IPS-18c (cell line): Measurements from ENCODE around the gene C19orf25.

Source experiments
- H3K4me3 ChIP-seq: 2 replicates; pipeline ENCODE4 v1.7.0; 2013; ENCODE audit warnings: low read depth, mild to moderate bottlenecking, low read length, moderate library complexity; ENCODE audit not compliant: insufficient read depth
- H3K9me3 ChIP-seq: one replicate; pipeline ENCODE4 v1.6.1; 2013; ENCODE audit warnings: mild to moderate bottlenecking, low read length, moderate library complexity; ENCODE audit not compliant: control insufficient read depth, insufficient read depth

The C19orf25 gene

GRCh38 chr19:1435378-1435989 lies 43.5 kb downstream of the C19orf25 start:
- Histone ChIP-seq H3K4me3 (no peak overlapping the region), H3K9me3 (no peaks in the 10 kb centered on the region)

- H3K9me3 ChIP-seq: no peaks in the 10 kb centered on the region
- no peak overlapping the region for H3K4me3 ChIP-seq
Observed at GRCh38 chr19:1434577-1435060, 44.4 kb downstream of the C19orf25 start.

- Histone ChIP-seq H3K9me3 (no peaks in the 10 kb centered on the region), H3K4me3 (no peak overlapping the region)
Observed at GRCh38 chr19:1434040-1434366, 45.0 kb downstream of the C19orf25 start.

- Histone ChIP-seq H3K9me3 (no peaks in the 10 kb centered on the region), H3K4me3 (no peak overlapping the region)
Observed at GRCh38 chr19:1433119-1434039, 45.6 kb downstream of the C19orf25 start.

- Histone ChIP-seq H3K9me3 (no peaks in the 10 kb centered on the region), H3K4me3 (no peak overlapping the region)
Observed at GRCh38 chr19:1432507-1432887, 46.5 kb downstream of the C19orf25 start.

- Histone ChIP-seq H3K9me3 (no peaks in the 10 kb centered on the region), H3K4me3 (no peak overlapping the region)
Observed at GRCh38 chr19:1431759-1432506, 47.1 kb downstream of the C19orf25 start.

GRCh38 chr19:1430246-1430645 lies 48.8 kb downstream of the C19orf25 start:
- no peak overlapping the region for H3K4me3 ChIP-seq

GRCh38 chr19:1429750-1430149 lies 49.3 kb downstream of the C19orf25 start:
- no peaks in the 10 kb centered on the region for H3K9me3 ChIP-seq
- no peak overlapping the region for H3K4me3 ChIP-seq

More at GRCh38 chr19:1430246-1430645, 48.8 kb downstream of the C19orf25 start:
- no peaks in the 10 kb centered on the region for H3K9me3 ChIP-seq

GRCh38 chr19:1428738-1429391 lies 50.1 kb downstream of the C19orf25 start:
- no peak overlapping the region for H3K4me3 ChIP-seq

GRCh38 chr19:1427221-1427920 lies 51.6 kb downstream of the C19orf25 start:
- Histone ChIP-seq H3K4me3 (no peak overlapping the region), H3K9me3 (no peaks in the 10 kb centered on the region)

More at GRCh38 chr19:1428738-1429391, 50.1 kb downstream of the C19orf25 start:
- H3K9me3 ChIP-seq: no peaks in the 10 kb centered on the region

GRCh38 chr19:1426736-1427135 lies 52.3 kb downstream of the C19orf25 start:
- H3K4me3 ChIP-seq: no peak overlapping the region

GRCh38 chr19:1425902-1426301 lies 53.1 kb downstream of the C19orf25 start:
- Histone ChIP-seq H3K9me3 (no peaks in the 10 kb centered on the region), H3K4me3 (no peak overlapping the region)

More at GRCh38 chr19:1426736-1427135, 52.3 kb downstream of the C19orf25 start:
- no peaks in the 10 kb centered on the region for H3K9me3 ChIP-seq

GRCh38 chr19:1425102-1425837 lies 53.7 kb downstream of the C19orf25 start:
- H3K9me3 ChIP-seq: no peaks in the 10 kb centered on the region
- no peak overlapping the region for H3K4me3 ChIP-seq

GRCh38 chr19:1424192-1424955 lies 54.6 kb downstream of the C19orf25 start:
- Histone ChIP-seq H3K4me3 (no peak overlapping the region; the same call in 1 of the 2 replicates), H3K9me3 (no peaks in the 10 kb centered on the region)

GRCh38 chr19:1423436-1424191 lies 55.4 kb downstream of the C19orf25 start:
- no peak overlapping the region for H3K4me3 ChIP-seq

More at GRCh38 chr19:1423436-1424191, 55.4 kb downstream of the C19orf25 start:
- H3K9me3 ChIP-seq: no peaks in the 10 kb centered on the region
